Measurements from ENCODE around the gene CXCL3.

CXCL3 gene

DNA sequence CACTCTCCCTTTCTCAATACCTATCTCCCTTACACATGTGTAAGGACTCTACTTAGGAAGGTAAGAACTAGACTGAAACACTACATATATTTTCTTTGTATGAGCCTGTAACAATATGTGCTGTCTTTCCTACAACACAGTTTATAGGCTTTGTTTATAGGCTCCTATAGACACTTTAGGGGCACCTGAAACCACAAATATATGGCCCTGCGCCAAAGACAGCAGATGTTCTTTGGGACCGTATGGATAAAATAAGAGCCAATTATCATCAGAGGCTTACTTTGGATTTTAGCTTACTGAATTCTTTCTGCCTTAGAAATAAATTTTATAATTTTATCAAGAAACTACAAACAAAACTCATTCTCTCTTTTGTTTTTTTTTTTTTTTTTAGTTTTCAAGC, 16.6 kb upstream of the CXCL3 start:
- FAIRE-seq: peak; percentile 30

DNA sequence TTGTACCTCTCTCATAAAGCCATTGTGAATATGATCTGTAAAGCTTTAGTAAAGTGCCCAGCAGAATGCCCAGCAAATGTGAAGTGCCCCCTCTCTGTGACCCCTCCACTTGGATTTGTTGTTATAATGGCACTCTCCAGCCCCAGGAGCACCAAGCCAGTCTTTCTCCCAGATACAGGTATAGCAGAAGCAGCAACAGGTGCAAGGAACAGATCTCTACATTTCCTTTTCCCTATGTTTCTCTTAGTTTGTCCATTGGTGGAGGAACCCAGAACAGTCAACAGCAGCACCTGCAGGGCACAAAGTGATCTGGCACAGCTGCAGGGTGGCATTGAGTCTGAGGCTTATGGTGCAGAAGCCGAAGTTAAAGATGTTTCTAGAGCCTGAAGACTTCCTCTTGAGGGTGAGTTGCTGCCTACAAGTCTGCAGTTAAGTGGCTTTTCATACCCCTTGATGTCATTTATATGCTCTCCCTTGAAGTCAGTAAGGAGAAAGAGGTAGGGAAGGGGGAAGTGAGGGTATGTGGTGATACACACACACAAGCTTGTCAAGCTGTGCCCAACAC, 16.1 kb upstream of the CXCL3 start:
- no peak for FAIRE-seq

DNA sequence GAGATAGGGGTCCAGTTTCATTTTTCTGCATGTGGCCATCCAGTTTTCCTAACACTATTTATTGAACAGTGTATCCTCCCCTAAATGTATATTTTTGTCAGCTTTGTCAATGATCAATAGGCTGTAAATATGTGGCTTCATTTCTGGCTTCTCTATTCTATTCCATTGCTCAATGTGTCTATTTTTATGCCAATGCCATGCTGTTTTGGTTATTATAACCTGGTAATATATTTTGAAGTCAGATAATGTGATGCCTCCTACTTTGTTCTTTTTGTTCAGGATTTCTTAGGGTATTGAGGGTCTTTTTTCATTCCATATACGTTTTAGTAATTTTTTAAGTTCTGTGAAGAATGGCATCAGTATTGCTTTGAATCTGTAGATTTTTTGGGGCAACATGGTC, 8.7 kb upstream of the CXCL3 start:
- peak; percentile 73 for FAIRE-seq

DNA sequence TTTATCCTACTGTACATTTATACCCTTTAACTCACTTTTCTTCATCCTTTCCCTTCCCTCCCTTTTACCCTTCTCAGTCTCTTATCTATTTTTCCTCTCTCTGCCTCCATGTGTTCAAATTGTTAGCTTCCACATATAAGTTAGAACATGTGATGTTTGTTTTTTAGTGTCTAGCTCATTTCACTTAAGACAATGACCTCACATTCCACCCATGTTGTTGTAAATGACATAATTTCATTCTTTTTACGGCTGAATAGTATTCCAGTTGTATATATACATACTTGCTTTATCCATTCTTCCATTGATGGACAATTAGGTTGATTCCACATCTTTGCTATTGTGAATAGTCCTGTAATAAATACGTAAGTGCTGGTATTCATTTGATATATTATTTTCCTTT, 7.3 kb upstream of the CXCL3 start:
- no peak for FAIRE-seq

DNA sequence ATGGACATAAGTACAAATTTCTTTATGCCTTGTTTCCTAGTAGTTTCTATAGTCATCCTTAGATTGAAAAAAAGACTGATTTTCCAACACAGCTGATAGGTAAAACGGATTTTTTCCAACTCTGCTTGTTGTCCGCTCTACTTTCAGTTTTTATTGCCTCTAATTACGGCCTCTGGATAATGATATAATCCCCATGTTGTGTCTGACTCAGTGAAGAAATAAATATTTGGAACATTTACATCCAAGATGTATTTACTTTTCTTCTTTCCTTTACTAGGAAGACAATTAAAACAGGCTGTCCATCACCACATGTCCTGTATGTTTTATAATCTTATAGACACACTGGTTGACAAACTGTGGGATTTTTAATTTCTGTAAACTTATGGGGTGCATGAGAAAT, 6.8 kb upstream of the CXCL3 start:
- FAIRE-seq: no peak

DNA sequence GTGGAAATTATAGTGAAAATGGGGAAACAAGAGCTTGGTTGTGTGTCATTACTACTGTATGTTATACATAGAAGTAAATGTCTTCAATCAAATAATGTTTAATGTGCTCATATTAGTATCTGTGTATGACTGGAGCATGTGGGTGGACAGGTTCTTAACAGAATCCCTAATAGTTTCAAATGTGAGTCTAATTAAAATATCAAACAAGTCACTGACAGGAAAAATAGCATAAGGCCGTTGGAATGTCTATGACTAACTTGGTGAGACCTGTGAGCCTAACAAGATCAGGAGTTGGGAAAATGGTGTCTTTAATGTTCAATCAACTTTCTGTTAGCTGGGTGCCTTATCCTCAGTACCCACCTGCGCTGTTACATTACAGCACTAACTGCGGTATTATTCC, 6.2 kb upstream of the CXCL3 start:
- FAIRE-seq: no peak

DNA sequence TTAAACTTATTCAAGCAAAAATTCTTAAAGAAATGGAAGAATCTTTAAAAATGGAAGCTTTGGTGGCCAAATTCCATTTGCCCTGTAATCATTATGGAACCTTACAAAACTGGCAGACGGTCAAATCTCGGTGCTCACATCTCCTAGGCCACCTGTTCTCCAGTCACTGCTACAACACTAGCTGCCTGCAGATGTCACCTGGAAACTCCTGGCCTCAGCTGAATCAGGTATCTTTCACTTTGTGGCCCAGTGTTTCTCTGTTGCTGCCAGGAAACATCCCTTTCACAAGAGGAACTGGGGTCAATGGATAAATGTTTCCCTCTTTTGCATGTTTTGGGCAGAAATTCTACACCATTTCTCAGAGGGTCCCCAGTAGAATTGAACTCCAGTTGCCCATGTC, 4.2 kb upstream of the CXCL3 start:
- peak; percentile 74 for FAIRE-seq

DNA sequence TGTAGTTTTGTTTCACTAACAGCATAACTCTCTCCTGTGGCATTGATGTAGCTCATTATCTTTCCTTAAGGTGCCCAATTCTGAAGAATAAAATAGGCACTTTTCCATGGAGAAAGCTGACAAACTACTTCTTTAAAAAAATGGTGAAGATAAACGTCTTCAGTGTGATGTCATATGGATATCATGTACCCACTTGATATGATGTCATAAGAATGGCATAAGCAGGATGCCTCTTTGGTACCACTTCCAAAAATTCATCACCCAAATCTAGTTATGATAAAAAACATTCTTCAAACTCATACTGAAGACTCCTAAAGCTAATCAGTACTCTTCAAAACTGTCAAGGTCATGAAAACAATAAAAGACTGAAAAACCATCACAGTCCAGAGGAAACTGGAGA, 2.9 kb upstream of the CXCL3 start:
- no peak for FAIRE-seq

DNA sequence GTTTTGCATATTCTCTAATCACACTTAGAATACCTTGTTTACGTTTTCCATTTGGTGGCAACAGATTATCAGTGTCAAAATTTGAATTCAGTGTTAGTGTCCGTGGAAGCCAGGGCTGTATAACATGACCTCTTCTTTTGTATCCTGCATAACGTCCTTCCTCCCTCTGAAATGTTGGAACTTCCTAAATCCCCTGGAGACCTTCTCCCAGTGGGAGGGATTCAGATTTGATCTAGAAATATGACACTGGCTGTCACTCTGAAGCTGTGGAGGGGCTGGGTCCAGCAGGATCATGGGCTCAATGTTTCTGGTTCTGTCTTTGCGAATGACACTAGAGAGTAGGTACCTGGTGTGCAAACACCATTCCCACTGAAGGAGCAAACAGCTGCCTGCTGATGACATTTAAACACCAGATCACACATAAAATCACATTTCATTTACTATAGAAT, 850 bp upstream of the CXCL3 start:
- FAIRE-seq: no peak

DNA sequence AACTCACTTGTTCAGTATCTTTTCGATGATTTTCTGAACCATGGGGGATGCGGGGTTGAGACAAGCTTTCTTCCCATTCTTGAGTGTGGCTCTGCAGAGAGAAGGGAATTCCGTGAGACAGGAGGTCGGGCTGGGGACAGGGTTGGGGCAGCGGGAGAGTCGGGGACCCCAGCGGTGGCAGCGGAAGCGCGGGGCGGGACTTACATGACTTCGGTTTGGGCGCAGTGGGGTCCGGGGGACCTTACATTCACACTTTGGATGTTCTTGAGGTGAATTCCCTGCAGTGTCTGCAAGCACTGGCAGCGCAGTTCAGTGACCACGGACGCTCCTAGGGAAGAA, 434 bp downstream of the CXCL3 start:
- no peak for FAIRE-seq

DNA sequence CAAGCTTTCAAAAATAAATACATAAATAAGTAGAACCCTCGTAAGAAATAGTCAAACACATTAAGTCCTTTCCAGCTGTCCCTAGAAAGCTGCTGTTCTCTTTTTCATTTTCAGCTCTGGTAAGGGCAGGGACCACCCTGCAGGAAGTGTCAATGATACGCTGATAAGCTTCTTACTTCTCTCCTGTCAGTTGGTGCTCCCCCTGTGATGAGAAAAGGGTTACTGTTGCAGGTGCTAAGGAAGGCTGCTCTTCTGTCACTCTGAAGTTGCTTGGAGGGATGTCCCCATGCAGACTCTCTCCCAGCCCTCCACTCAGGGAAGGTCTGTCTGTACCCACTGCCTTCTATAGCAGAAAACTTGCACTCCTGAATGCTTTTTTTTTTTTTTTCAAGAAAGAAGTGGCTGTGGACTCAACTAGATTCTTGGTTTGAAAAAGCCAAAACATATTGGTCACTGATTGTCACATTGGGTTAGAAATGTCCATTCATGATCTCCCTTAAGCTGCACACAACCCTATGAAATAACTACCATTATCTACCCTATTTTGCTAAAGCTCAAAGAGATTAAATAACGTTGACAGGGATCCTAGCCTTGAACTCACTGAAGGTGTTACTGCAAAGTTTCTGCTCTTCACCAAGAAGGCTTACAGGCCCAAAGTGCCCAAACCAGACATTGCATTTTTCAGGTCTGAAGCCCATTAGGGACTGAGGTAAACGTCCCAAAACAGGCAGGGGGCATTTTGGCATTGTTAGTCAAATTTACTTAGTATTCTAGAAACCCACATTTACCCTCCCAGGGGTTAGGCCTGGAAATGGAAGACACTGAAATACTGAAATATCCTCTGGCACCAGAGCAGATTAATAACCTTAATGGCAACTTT, 1.2 kb downstream of the CXCL3 start:
- no peak for FAIRE-seq

DNA sequence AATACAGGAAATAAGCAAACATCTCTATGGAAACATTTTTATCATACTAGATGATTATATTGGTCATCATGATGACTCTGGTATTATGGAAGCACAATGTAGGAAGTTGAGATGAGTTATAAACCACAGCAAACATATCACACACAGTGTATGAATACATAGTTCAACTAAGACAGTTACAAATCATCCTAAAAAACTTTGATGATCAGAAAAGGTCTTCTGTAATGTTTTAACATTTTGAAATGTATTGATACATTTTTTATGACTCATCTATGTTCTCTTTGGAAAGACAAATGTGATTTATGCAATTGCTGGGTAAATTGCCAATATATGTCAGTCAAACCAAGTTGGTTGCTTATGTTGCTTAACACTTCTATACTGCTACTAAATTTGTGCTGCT, 4.8 kb downstream of the CXCL3 start:
- FAIRE-seq: no peak

DNA sequence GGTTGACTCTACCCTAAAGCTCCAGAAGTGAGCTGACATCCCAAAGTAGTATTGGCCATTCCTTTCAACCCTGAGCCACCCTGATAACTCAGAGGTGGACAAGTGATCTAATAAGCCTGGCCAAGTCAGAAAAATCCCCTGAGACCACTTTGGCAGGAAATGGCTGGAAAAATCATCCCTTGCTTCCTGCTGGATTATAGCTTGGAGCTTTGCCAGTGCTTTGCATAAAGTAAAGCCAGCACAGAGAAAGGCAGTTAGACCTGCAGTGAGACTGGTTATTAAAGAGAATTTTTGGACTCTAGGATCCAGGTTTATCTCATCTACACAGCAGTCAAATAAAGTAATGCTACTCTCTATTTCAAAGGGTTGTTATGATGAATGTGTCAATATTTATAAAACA, 6.4 kb downstream of the CXCL3 start:
- no peak for FAIRE-seq

DNA sequence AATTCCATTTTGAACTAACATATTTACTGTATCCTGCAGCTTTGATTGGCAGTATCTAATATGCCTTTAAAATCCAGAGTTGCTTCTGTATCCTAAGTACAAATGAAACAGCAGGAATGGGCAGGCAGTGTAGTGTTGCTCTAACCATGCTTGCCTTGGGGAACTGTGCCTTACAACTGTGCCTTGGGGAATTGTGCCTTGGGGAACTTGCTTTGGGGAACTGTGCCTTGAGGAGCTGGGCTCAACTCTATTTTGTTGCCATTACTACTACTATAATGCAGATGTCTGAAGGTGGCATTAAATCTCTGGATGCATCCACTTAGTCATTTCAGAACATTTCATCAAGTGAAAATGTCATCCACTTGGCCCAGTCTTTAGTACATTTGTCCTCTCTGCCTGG, 6.9 kb downstream of the CXCL3 start:
- no peak for FAIRE-seq

DNA sequence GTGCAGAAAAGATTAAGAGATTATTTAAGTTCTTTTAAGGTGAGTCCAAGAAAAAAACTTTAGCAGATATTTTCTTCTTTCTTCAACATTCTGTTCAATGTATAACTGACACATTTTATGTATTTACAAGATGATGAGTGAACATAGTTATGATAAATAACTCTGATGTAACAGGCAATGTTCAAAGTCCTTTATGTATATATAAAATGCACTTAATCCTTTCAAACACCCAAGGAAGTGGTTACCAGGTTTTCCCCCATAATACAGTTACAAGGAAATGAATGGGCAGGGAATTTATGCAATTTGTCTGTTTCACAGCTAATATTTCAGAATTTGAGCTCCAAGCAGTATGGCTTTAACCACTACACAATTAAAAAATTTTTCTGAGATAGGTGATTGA, 8.2 kb downstream of the CXCL3 start:
- FAIRE-seq: no peak

DNA sequence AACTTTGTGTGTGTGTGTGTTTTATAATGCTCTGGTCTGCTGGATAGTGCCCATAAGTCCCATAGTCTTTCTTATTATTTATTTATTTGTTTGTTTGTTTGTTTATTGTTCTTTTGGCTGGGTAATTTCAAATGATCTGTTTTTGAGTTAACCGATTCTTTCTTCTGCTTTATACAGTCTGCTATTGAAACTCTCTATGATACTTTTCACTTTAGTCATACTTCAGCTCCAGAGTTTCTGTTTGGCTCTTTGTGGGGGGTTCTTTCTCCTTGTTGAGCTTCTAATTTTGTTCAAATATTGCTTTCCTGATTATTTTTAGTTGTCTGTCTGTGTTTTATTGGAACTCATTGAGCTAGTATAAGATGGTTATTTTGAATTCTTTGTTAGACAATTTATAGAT, 10.0 kb downstream of the CXCL3 start:
- FAIRE-seq: no peak

DNA sequence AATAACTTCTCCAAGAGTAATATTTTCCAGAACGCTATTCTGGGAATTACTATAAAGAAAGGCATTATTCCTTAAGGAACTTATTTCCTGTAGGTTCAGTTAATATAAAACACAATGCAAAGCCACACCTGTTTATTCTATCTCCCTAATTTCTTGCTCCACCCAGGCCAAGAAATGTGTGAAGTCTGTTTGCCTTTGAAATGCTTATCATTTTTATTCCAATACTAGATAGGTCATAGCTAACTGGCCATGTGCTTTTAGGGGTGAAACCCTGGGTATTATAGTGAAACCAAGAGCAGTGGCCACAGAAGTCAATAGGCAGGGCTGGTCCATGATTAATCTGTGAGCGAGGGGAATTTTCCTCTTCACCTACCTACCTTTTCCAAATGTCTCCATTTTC, 14.8 kb downstream of the CXCL3 start:
- FAIRE-seq: no peak

DNA sequence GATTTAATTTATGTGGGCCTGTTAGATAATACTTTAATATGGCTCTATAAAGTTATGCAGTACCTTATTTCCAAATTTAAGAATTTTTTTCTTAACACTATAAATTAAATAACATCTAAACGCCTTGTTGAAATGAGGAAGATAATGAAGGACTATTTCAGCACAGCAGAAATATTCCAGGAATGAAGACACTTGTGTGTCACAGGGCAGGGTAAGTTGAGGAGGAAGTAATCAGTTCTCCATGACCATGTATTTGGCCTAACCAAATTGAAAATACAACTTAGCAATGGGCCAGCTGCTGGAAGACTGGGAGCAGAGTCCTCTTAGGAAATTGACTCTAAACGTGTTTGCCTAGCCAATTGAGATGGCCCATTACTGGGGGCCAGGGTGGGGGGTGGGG, 16.9 kb downstream of the CXCL3 start:
- no peak for FAIRE-seq

DNA sequence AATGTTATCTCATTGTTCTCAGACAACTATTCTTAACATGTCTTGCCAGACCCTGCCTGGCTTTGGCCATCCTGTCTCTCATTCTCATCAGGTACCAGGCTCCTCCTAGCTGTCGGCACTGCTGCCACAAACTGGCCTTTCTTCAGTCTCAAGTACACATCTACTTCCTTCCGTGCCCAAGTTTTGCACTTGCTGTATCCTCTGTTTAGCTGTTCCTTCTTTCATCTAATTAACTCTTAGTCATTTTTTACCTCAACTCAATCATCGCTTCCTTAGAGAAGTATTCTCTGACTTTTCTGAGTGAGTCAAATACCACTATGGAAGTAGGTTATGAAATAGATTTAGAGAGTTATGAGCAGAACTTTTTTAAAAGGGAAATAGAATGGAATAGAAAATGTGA, 19.7 kb downstream of the CXCL3 start:
- FAIRE-seq: no peak

DNA sequence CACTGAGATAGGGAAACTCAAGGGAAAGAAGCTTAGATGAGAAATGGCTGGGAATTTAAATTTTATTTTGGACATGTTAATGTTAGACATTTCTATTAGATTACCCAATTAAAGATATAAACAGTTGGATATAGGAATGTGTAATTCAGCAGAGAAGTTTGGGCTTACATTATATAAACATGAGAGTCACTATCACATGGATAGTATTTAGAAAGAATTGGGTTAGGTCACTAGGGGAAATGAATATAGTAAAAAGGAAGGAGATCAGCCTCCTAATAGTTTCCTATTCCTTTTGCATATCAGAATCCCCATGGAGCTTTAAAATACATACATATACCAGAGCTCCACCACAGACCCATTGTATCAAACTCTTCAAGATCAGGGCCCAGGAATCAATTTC, 20.4 kb downstream of the CXCL3 start:
- no peak for FAIRE-seq

DNA sequence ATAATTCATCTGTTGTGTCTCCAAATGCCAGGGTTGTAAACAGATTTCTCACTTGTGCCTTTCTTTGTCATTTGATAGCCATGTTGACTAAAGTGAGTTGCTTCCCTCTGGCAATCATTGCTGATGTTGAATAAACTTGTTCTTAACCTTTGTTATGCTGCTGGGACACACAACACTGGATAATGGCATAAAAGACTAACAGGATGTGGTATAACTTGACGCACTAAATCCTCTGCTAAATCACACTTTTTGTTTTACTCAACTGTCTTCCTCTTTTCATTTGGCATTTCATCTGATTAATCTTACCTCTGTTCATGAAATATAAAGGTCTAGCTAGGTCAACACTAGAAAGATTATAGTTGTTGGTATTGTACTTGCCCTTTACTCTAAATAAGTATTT, 22.4 kb downstream of the CXCL3 start:
- FAIRE-seq: no peak

DNA sequence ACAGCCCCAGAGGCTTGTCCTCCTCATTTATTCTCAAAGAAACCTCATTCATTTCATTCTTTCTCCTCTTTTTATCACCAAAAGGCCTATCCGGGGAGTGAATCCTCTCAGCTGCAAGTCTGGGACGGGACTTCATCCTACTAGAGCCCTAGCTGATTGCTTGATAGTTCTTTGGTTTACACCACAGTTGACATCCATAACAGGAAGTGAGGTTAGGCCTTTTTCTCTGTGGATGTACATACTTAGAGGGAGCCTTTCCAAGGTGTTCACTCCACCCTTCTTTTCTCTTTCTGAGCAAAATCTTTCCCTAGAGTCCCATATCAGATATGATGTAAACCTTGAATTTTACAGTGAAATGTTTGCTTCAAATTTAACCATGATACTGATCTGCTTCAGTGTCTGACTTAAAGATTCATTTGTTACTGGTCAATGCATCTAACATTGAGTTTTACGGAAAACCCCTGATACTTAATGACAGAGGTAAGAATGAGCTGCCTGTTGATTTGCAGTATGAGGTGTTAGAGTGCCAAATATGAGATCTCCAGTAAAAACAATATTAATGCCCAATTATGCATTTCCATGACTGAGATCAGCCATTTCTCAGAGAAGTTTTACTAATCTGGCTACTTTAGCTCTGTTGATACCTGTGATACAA, 23.2 kb downstream of the CXCL3 start:
- no peak for FAIRE-seq

DNA sequence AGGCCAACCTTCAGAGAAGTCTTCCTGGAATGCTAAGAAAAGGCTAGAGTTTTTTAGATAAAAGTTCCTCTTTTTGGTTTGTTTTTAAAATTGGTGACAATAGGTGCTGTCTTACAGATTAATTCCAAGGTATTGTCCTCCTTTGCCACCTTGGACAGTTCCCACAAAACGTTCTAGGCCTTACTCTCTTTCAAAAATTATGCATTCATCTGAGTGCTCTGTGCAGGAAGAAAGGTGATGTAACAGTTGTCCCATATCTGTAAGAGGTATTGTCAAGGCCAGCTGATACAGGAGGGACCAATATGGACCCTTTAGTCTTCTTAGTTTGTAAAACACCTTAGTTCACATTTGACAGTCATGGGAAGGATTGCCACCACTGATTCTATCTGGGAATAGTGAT, 24.2 kb downstream of the CXCL3 start:
- no peak for FAIRE-seq

DNA sequence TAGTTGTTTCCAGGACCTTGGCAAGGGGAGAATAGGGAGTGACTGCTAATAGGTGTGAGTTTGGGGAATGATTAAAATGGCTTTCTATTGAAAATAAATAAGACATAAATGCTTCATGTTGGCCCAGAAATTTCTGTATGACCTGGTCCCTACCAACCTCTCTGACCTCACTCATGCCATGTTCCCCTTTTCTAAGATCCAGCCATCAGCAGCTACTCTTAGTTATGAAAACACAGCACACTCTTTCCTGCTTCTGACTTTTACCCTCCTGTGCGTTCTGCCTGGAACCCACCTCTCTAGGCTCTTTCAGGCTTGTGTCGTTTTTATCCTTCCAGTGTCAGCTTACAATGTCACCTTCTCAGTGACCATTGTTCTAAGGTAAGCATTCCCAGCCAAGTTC, 25.2 kb downstream of the CXCL3 start:
- no peak for FAIRE-seq

DNA sequence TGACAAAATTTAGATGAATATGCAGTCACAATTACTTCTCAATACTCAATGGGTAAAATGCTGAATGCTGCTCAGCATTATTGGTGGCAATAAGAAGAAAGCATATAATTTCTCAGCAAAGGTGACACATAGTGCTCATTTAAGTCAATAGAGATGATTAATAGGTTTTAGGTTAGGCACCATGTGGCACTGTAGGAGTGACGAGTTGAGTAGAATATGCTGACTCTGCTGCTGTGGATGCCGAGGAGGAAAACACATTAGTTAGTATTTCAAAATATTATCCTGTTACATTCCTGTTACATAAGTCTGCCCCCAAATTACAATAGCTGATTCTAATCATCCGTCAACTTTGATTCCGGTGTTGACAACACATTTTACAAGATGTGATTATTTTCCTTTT, 26.4 kb downstream of the CXCL3 start:
- FAIRE-seq: peak; percentile 91
